CD4-positive, alpha-beta T cell (primary cell): Measurements from ENCODE around the gene BICDL1. TPM values are rescaled to one million over a fixed set of nuclear protein-coding genes. Genes with fewer than 3 reads are reported as not detected.
A peak's percentile ranks its signal among the peaks of the same experiment; 100 is the strongest.

Source experiments
- ATAC-seq: fragments of 200-7000 bp; cut with Tn5 transposase; one replicate; pipeline ENCODE4 v1.10.0; 2022; ENCODE audit warnings: mild to moderate bottlenecking; ENCODE audit not compliant: poor library complexity
- CTCF ChIA-PET: fragments of 350-600 bp; sonication (Branson Sonifier 250); formaldehyde crosslinking; loops from one replicate; lab custom pipeline; 2021; ENCODE audit warnings: antibody characterized with exemption, inconsistent platforms; lab: Charles Lee
- POLR2A ChIA-PET: fragments of 350-600 bp; sonication (Branson Sonifier 250); formaldehyde crosslinking; loops from one replicate; lab custom pipeline; 2021; ENCODE audit warnings: antibody characterized with exemption, inconsistent platforms; lab: Charles Lee
- DNase-seq, 14 experiments: peaks; one replicate each; pipeline ENCODE4 v3.0.0-alpha.2; 2013 to 2020; ENCODE audit warnings: mixed read lengths in 2 of 14
- H3K27ac ChIP-seq, 2 donors: one replicate each; pipeline versions ENCODE4 v1.5.1 to v1.7.0; 2013; ENCODE audit warnings: low read length in 2 of 2, low read depth in 1 of 2, mild to moderate bottlenecking in 1 of 2
- H3K27me3 ChIP-seq, 2 experiments: 1 replicate in 1 of 2; 2 replicates in 1 of 2; pipeline versions ENCODE4 v1.6.1 to v1.7.0; 2013; ENCODE audit warnings: low read length in 2 of 2, control low read depth in 1 of 2, mild to moderate bottlenecking in 1 of 2, moderate library complexity in 1 of 2; ENCODE audit not compliant: insufficient read depth in 2 of 2, control insufficient read depth in 1 of 2
- H3K36me3 ChIP-seq: one replicate; pipeline ENCODE4 v1.6.1; 2013; ENCODE audit warnings: low read length, control low read depth; ENCODE audit not compliant: insufficient read depth
- H3K4me1 ChIP-seq: one replicate; pipeline ENCODE4 v1.6.1; 2013; ENCODE audit warnings: low read length, control low read depth; ENCODE audit not compliant: insufficient read depth
- H3K4me3 ChIP-seq: one replicate; pipeline ENCODE4 v1.5.1; 2013; ENCODE audit warnings: mild to moderate bottlenecking, low read length, moderate library complexity
- H3K9me3 ChIP-seq, 2 experiments: 1 replicate in 1 of 2; 2 replicates in 1 of 2; pipeline versions ENCODE4 v1.6.1 to v1.7.0; 2013; ENCODE audit warnings: low read length in 2 of 2, mild to moderate bottlenecking in 2 of 2, control low read depth in 1 of 2, moderate library complexity in 1 of 2; ENCODE audit not compliant: control insufficient read depth in 1 of 2, insufficient read depth in 1 of 2
- H3K27ac Mint-ChIP-seq: one replicate; pipeline ENCODE4 v1.8.0; 2020; ENCODE audit warnings: mixed read lengths
- H3K27me3 Mint-ChIP-seq: one replicate; pipeline ENCODE4 v1.8.0; 2021; ENCODE audit warnings: mixed read lengths
- H3K36me3 Mint-ChIP-seq: one replicate; pipeline ENCODE4 v1.8.0; 2021; ENCODE audit warnings: low read depth, mixed read lengths
- H3K4me1 Mint-ChIP-seq: one replicate; pipeline ENCODE4 v1.8.0; 2021; ENCODE audit warnings: low read depth, mixed read lengths
- H3K4me3 Mint-ChIP-seq: one replicate; pipeline ENCODE4 v1.8.0; 2020; ENCODE audit warnings: mild to moderate bottlenecking, mixed read lengths
- H3K9me3 Mint-ChIP-seq: one replicate; pipeline ENCODE4 v1.8.0; 2020; ENCODE audit warnings: mixed read lengths
- CTCF ChIP-seq: fragments of 200-600 bp; IDR thresholded peaks from one replicate; pipeline ENCODE4 v1.8.0; 2022; ENCODE audit warnings: antibody characterized with exemption, mild to moderate bottlenecking
- intact Hi-C, 2 experiments: fragments of 100-400 bp; cut with DNase I in 1 of 2; cut with micrococcal nuclease in 1 of 2; formaldehyde crosslinking; loops; one replicate each; pipeline versions ENCODE4 v1.15.1 to v1.9.0; 2023 to 2025; cut with DNase I, micrococcal nuclease
- total RNA-seq, 174 experiments: library from RNA in 2 of 174; stranded (reverse) in 2 of 174; gene quantifications; one replicate each; pipeline ENCODE4 v1.2.3 and lab custom pipeline; 2021 to 2026

Gene BICDL1
- total RNA-seq, 2 experiments from 2014 or later = 143 to 146 TPM

GRCh38 chr12:120065472-120065871, 76.4 kb downstream of the BICDL1 start:
- Histone ChIP-seq H3K9me3 (no peaks in the 10 kb centered on the region), H3K4me3 (no peak overlapping the region), H3K27ac (no peak overlapping the region), H3K27me3 (no peaks in the 10 kb centered on the region), H3K36me3 (peaks cover 61% of the 10 kb centered on the region), H3K4me1 (no peaks in the 10 kb centered on the region)
- Mint-ChIP-seq H3K36me3 (peaks cover 90% of the 10 kb centered on the region), H3K9me3 (no peaks in the 10 kb centered on the region), H3K4me1 (no peaks in the 10 kb centered on the region), H3K27ac (no peak overlapping the region), H3K27me3 (no peaks in the 10 kb centered on the region), H3K4me3 (no peak overlapping the region)
- DNase-seq (no peak), ATAC-seq (no peak)
- TF ChIP-seq CTCF = no peak
- ChIA-PET POLR2A (no interaction called here), CTCF (interaction anchor here (0.6 to 1.5 kb wide), 2 partner anchors 20 to 58 kb away, joined by 3 to 5 read pairs; no protein-coding TSS in a partner anchor)
- intact Hi-C loops = no loop called here

GRCh38 chr12:120066341-120066740, 77.3 kb downstream of the BICDL1 start:
- no peak for ATAC-seq
- H3K27me3 ChIP-seq = no peaks in the 10 kb centered on the region
- H3K27ac ChIP-seq = no peak overlapping the region
- H3K27me3 Mint-ChIP-seq = no peaks in the 10 kb centered on the region
- H3K36me3 Mint-ChIP-seq = peaks cover 84% of the 10 kb centered on the region
- no peaks in the 10 kb centered on the region for H3K9me3 Mint-ChIP-seq
- no peak overlapping the region for H3K4me3 ChIP-seq
- no peaks in the 10 kb centered on the region for H3K4me1 Mint-ChIP-seq
- no peaks in the 10 kb centered on the region for H3K4me1 ChIP-seq
- ChIA-PET CTCF (interaction anchor here (0.6 to 1.5 kb wide), 2 partner anchors 59 to 1719 kb away, joined by 3 read pairs; no protein-coding TSS in a partner anchor), POLR2A (no interaction called here)
- peak overlapping the region; percentile 30 for H3K27ac Mint-ChIP-seq
- H3K36me3 ChIP-seq = peaks cover 62% of the 10 kb centered on the region
- no peak overlapping the region for H3K4me3 Mint-ChIP-seq
- TF ChIP-seq CTCF = no peak
- intact Hi-C loops = no loop called here
- H3K9me3 ChIP-seq = no peaks in the 10 kb centered on the region
- no peak for DNase-seq

GRCh38 chr12:120067084-120067869, 78.2 kb downstream of the BICDL1 start:
- H3K4me3 Mint-ChIP-seq = no peak overlapping the region
- Histone ChIP-seq H3K27ac (no peak overlapping the region), H3K27me3 (no peaks in the 10 kb centered on the region), H3K4me3 (no peak overlapping the region), H3K4me1 (no peaks in the 10 kb centered on the region), H3K36me3 (peaks cover 67% of the 10 kb centered on the region), H3K9me3 (no peaks in the 10 kb centered on the region)
- no peaks in the 10 kb centered on the region for H3K9me3 Mint-ChIP-seq
- intact Hi-C loops = no loop called here
- H3K27ac Mint-ChIP-seq = peak overlapping the region; percentile 14
- ATAC-seq (no peak), DNase-seq (no peak)
- peaks cover 84% of the 10 kb centered on the region for H3K36me3 Mint-ChIP-seq
- TF ChIP-seq CTCF = no peak
- ChIA-PET POLR2A (no interaction called here), CTCF (interaction anchor here (1.5 kb wide), 1 partner anchor 60 kb away, joined by 3 read pairs; no protein-coding TSS in a partner anchor)
- H3K4me1 Mint-ChIP-seq = no peaks in the 10 kb centered on the region
- H3K27me3 Mint-ChIP-seq = no peaks in the 10 kb centered on the region
